GM12878 (cell line): ENCODE measurements around the gene KLF18. TPM values are rescaled to one million over a fixed set of nuclear protein-coding genes. Genes with fewer than 3 reads are reported as not detected.

ENCODE experiments used
- ATAC-seq: fragments of 200-7000 bp; cut with Tn5 transposase; 3 replicates; pipeline ENCODE4 v1.9.1; 2020; ENCODE audit warnings: mild to moderate bottlenecking, moderate library complexity
- BruUV-seq: library from RNA; stranded (reverse); fragments of 400-500 nt; replicated peaks from 2 replicates; lab custom pipeline; 2021; lab: Mats Ljungman, UMichigan
- CTCF ChIA-PET: fragments of 300-600 bp; sonication (Branson Sonifier 250); formaldehyde crosslinking; extraction: SDS; loops from one replicate; lab custom pipeline; 2021; ENCODE audit warnings: inconsistent platforms; lab: Yijun Ruan, JAX
- POLR2A ChIA-PET: fragments of 350-600 bp; formaldehyde crosslinking; extraction: SDS; loops from one replicate; lab custom pipeline; 2021; ENCODE audit warnings: inconsistent platforms; lab: Charles Lee
- RAD21 ChIA-PET: fragments of 300-600 bp; sonication (Branson Sonifier 250); formaldehyde crosslinking; loops from one replicate; lab custom pipeline; 2023; ENCODE audit warnings: antibody characterized with exemption; ENCODE audit not compliant: unreplicated experiment; lab: Charles Lee
- SMC1A ChIA-PET: fragments of 300-600 bp; sonication (Branson Sonifier 250); formaldehyde crosslinking; loops from one replicate; lab custom pipeline; 2023; ENCODE audit not compliant: unreplicated experiment, uncharacterized antibody; lab: Charles Lee
- DNase-seq: peaks from one replicate; pipeline ENCODE4 v3.0.0-alpha.2; 2011; ENCODE audit warnings: low read depth, low spot score
- FAIRE-seq: peaks from 3 replicates; lab custom pipeline; 2011; peaks lifted over from hg19 to GRCh38; lab: Jason Lieb, UNC
- H2AFZ ChIP-seq: 2 replicates; pipeline ENCODE4 v1.6.0; 2011; ENCODE audit warnings: low read depth, low read length, control low read depth; ENCODE audit not compliant: control insufficient read depth
- H3K27ac ChIP-seq: 2 replicates; pipeline ENCODE4 v1.5.1; 2011; ENCODE audit warnings: control low read depth; ENCODE audit not compliant: control insufficient read depth, insufficient read depth
- H3K27me3 ChIP-seq, 2 experiments: replicated peaks in 1 of 2; 2 replicates each; pipeline versions ENCODE4 v1.6.0 to v1.6.1; 2011; ENCODE audit warnings: low read length in 1 of 2; ENCODE audit not compliant: control insufficient read depth in 2 of 2, insufficient read depth in 2 of 2
- H3K36me3 ChIP-seq, 2 experiments: 2 replicates each; pipeline ENCODE4 v1.5.1; 2011; ENCODE audit warnings: low read length in 1 of 2; ENCODE audit not compliant: control insufficient read depth in 2 of 2, insufficient read depth in 2 of 2
- H3K4me1 ChIP-seq: 2 replicates; pipeline ENCODE4 v1.6.1; 2011; ENCODE audit warnings: mild to moderate bottlenecking, low read length, moderate library complexity, mixed read lengths; ENCODE audit not compliant: control insufficient read depth, insufficient read depth
- H3K4me2 ChIP-seq: 2 replicates; pipeline ENCODE4 v1.6.0; 2011; ENCODE audit warnings: control low read depth; ENCODE audit not compliant: control insufficient read depth, insufficient read depth
- H3K4me3 ChIP-seq: fragments of 200-600 bp; sonication (generic); 2 replicates; pipeline ENCODE4 v1.5.1; 2016
- H3K79me2 ChIP-seq: 2 replicates; pipeline ENCODE4 v1.6.0; 2011; ENCODE audit warnings: low read length; ENCODE audit not compliant: control insufficient read depth, insufficient read depth
- H3K9ac ChIP-seq: 2 replicates; pipeline ENCODE4 v1.8.0; 2011; ENCODE audit warnings: low read length, control low read depth, mixed read lengths; ENCODE audit not compliant: control insufficient read depth, insufficient read depth
- H3K9me3 ChIP-seq: replicated peaks from 3 replicates; pipeline ENCODE4 v1.5.1; 2011; ENCODE audit warnings: mild to moderate bottlenecking, low read length; ENCODE audit not compliant: control insufficient read depth, insufficient read depth
- H4K20me1 ChIP-seq: 2 replicates; pipeline ENCODE4 v1.6.0; 2011; ENCODE audit not compliant: control insufficient read depth, insufficient read depth
- CTCF ChIP-seq, 3 experiments: IDR thresholded peaks in 2 of 3; conservative IDR thresholded peaks in 1 of 3; 2 replicates each; pipeline ENCODE4 v1.5.1; 2011; ENCODE audit warnings: low read depth in 3 of 3, low read length in 3 of 3, mild to moderate bottlenecking in 3 of 3, control low read depth in 2 of 3, moderate library complexity in 2 of 3, inconsistent platforms in 1 of 3, mixed read lengths in 1 of 3; ENCODE audit not compliant: control insufficient read depth in 2 of 3, insufficient read depth in 1 of 3; ENCODE audit errors: extremely low read depth in 1 of 3
- FOXM1 ChIP-seq: IDR thresholded peaks from 2 replicates; pipeline ENCODE4 v1.6.1; 2012; ENCODE audit warnings: low read depth, mild to moderate bottlenecking, inconsistent platforms, low read length, moderate library complexity
- GATAD2B ChIP-seq: fragments of 450-650 bp; conservative IDR thresholded peaks from 2 replicates; pipeline ENCODE4 v1.6.1; 2017; ENCODE audit warnings: low read depth, mild to moderate bottlenecking, moderate library complexity
- KDM1A ChIP-seq: fragments of 200-600 bp; sonication (generic); IDR thresholded peaks from 2 replicates; pipeline ENCODE4 v1.6.1; 2016; ENCODE audit warnings: borderline replicate concordance
- MEF2B ChIP-seq: fragments of 450-650 bp; IDR thresholded peaks from 2 replicates; pipeline ENCODE4 v1.6.1; 2018; ENCODE audit warnings: mild to moderate bottlenecking, moderate library complexity; ENCODE audit not compliant: partially characterized antibody, poor library complexity, severe bottlenecking
- MYC ChIP-seq: IDR thresholded peaks from 2 replicates; pipeline ENCODE4 v1.6.1; 2011; ENCODE audit warnings: mild to moderate bottlenecking, low read length, moderate library complexity, inconsistent platforms; ENCODE audit not compliant: insufficient read depth, insufficient replicate concordance, insufficient read length, severe bottlenecking
- WGBS: methylation state at CpG from one replicate; pipeline ENCODE4 v1.1.6; 2016; ENCODE audit warnings: low lambda C conversion rate; ENCODE audit not compliant: insufficient replicate concordance, insufficient coverage; ENCODE audit errors: missing lambda C conversion rate; 5-methylcytosine and 5-hydroxymethylcytosine counted together
- in situ Hi-C: fragments of 300-500 bp; cut with MboI; formaldehyde crosslinking; loops from 9 replicates; pipeline ENCODE4 v1.14.3; 2018; ENCODE audit warnings: mixed read lengths
- intact Hi-C: fragments of 100-400 bp; cut with micrococcal nuclease; formaldehyde crosslinking; loops from one replicate; pipeline ENCODE4 v1.14.2; 2022; ENCODE audit not compliant: unreplicated experiment
- polyA plus RNA-seq, 11 experiments: library from polyadenylated mRNA; depleted of rRNA in 4 of 11; unstranded in 6 of 11; stranded (reverse) in 5 of 11; fragments of >200 nt; fragmentation: Nextera tagmentation in 4 of 11; fragmentation: Illumina TruSeq in 1 of 11; extraction: Ambion mirVana in 4 of 11; extraction: Trizol in 1 of 11; gene quantifications; 1 replicate in 1 of 11; 2 replicates in 10 of 11; pipeline versions ENCODE4 v1.2.1 to v1.2.3, GENCODE V29; 2011 to 2016; ENCODE audit warnings: inconsistent platforms in 2 of 11, missing spikeins in 2 of 11, low read depth in 1 of 11
- total RNA-seq, 4 experiments: library from RNA; depleted of rRNA in 3 of 4; stranded (reverse); fragments of >200 nt in 3 of 4; fragmentation: Illumina TruSeq in 1 of 4; extraction: Trizol in 1 of 4; gene quantifications; 2 replicates each; pipeline versions ENCODE4 v1.2.1 to v1.2.3, GENCODE V29; 2013 to 2021
- TF ChIP-seq, protein P1 (sequence below): fragments of 450-650 bp; IDR thresholded peaks from 2 replicates; pipeline ENCODE4 v1.6.1; 2017; ENCODE audit warnings: mild to moderate bottlenecking, moderate library complexity

KLF18 gene
- total and polyA plus RNA-seq, 10 of the 15 experiments (the other 5 are each of a cell fraction or from before 2014, with no cell fraction given): not detected

GRCh38 chr1:44151808-44152207 lies 10.4 kb upstream of the KLF18 start:
- TF ChIP-seq MYC (no peak), MEF2B (peak; percentile 15)
- in situ Hi-C loops: no loop called here
- H3K9me3 ChIP-seq: no peaks in the 10 kb centered on the region; the same call in 1 of the 3 replicates
- intact Hi-C loops: no loop called here
- ATAC-seq (no peak; the same call in 2 of the 3 replicates), FAIRE-seq (no peak), DNase-seq (no peak)
- 0% methylated on average over 1 of the region's 1 CpG for WGBS
- H3K9ac ChIP-seq: no peak overlapping the region
- BruUV-seq: no TSS peak
- no peaks in the 10 kb centered on the region for H3K79me2 ChIP-seq
- RAD21 ChIA-PET: interaction anchor here (0.7 to 1.9 kb wide), 3 partner anchors 50 to 501 kb away, joined by 3 to 6 read pairs (median 4); partner anchors contain the start of gene DMAP1
- peak overlapping the region; percentile 18; the same call in 1 of the 2 replicates for H2AFZ ChIP-seq
- no peaks in the 10 kb centered on the region for H3K36me3 ChIP-seq
- no peak overlapping the region for H3K4me2 ChIP-seq
- H4K20me1 ChIP-seq: no peaks in the 10 kb centered on the region
- CTCF ChIA-PET: interaction anchor here (0.6 to 1.6 kb wide), 5 partner anchors 12 to 107 kb away, joined by 3 to 6 read pairs (median 4); partner anchors contain the start of gene DMAP1
- no peak overlapping the region for H3K4me3 ChIP-seq
- H3K27ac ChIP-seq: no peak overlapping the region
- POLR2A ChIA-PET: interaction anchor here (0.8 kb wide), 1 partner anchor 64 kb away, joined by 3 read pairs; no protein-coding TSS in a partner anchor
- no peaks in the 10 kb centered on the region for H3K27me3 ChIP-seq
- SMC1A ChIA-PET: interaction anchor here (0.5 to 1.9 kb wide), 4 partner anchors 10 to 61 kb away, joined by 3 to 6 read pairs (median 4); partner anchors contain the start of gene DMAP1
- no peaks in the 10 kb centered on the region for H3K4me1 ChIP-seq

GRCh38 chr1:44151332-44151731 lies 9.9 kb upstream of the KLF18 start:
- no peaks in the 10 kb centered on the region for H3K36me3 ChIP-seq
- H3K4me2 ChIP-seq: no peak overlapping the region
- SMC1A ChIA-PET: interaction anchor here (0.5 to 1.9 kb wide), 5 partner anchors 11 to 430 kb away, joined by 3 to 6 read pairs (median 4); partner anchors contain the start of gene DMAP1
- DNase-seq: peak; percentile 48
- no peak overlapping the region for H3K4me3 ChIP-seq
- POLR2A ChIA-PET: interaction anchor here (0.7 to 0.9 kb wide), 3 partner anchors 62 to 479 kb away, joined by 3 read pairs; no protein-coding TSS in a partner anchor
- FAIRE-seq: no peak
- no TSS peak for BruUV-seq
- H3K4me1 ChIP-seq: no peaks in the 10 kb centered on the region
- in situ Hi-C loops (no loop called here), intact Hi-C loops (no loop called here)
- RAD21 ChIA-PET: interaction anchor here (0.7 to 1.9 kb wide), 3 partner anchors 49 to 502 kb away, joined by 3 to 6 read pairs (median 4); partner anchors contain the start of gene DMAP1
- H3K27me3 ChIP-seq: no peaks in the 10 kb centered on the region
- H4K20me1 ChIP-seq: no peaks in the 10 kb centered on the region
- 0 out of 2 replicates have a peak overlapping the region, but pooled peaks have one; percentile 6 for H3K27ac ChIP-seq
- H3K9me3 ChIP-seq: no peaks in the 10 kb centered on the region; the same call in 1 of the 3 replicates
- WGBS: 1% methylated on average over 6 of the region's 6 CpGs
- no peaks in the 10 kb centered on the region for H3K79me2 ChIP-seq
- ATAC-seq: peak; percentile 87
- CTCF ChIA-PET: interaction anchor here (1.1 to 1.6 kb wide), 2 partner anchors 12 to 103 kb away, joined by 3 to 6 read pairs; no protein-coding TSS in a partner anchor
- no peak overlapping the region for H3K9ac ChIP-seq
- no peak overlapping the region; the same call in none of the 2 replicates for H2AFZ ChIP-seq
- TF ChIP-seq FOXM1: no peak; the same call in 1 of the 2 replicates
- TF ChIP-seq CTCF (IDR thresholded peaks at IDR 0.05 in 2 of 3, conservative IDR thresholded peaks at IDR 0.05 in 1 of 3; ENCODE audit: control insufficient read depth in 2 of 3, extremely low read depth in 1 of 3, insufficient read depth in 1 of 3, low read depth in 3 of 3, low read length in 3 of 3): no peak
- TF ChIP-seq KDM1A: no peak
- TF ChIP-seq, protein P1, sequence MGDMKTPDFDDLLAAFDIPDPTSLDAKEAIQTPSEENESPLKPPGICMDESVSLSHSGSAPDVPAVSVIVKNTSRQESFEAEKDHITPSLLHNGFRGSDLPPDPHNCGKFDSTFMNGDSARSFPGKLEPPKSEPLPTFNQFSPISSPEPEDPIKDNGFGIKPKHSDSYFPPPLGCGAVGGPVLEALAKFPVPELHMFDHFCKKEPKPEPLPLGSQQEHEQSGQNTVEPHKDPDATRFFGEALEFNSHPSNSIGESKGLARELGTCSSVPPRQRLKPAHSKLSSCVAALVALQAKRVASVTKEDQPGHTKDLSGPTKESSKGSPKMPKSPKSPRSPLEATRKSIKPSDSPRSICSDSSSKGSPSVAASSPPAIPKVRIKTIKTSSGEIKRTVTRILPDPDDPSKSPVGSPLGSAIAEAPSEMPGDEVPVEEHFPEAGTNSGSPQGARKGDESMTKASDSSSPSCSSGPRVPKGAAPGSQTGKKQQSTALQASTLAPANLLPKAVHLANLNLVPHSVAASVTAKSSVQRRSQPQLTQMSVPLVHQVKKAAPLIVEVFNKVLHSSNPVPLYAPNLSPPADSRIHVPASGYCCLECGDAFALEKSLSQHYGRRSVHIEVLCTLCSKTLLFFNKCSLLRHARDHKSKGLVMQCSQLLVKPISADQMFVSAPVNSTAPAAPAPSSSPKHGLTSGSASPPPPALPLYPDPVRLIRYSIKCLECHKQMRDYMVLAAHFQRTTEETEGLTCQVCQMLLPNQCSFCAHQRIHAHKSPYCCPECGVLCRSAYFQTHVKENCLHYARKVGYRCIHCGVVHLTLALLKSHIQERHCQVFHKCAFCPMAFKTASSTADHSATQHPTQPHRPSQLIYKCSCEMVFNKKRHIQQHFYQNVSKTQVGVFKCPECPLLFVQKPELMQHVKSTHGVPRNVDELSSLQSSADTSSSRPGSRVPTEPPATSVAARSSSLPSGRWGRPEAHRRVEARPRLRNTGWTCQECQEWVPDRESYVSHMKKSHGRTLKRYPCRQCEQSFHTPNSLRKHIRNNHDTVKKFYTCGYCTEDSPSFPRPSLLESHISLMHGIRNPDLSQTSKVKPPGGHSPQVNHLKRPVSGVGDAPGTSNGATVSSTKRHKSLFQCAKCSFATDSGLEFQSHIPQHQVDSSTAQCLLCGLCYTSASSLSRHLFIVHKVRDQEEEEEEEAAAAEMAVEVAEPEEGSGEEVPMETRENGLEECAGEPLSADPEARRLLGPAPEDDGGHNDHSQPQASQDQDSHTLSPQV: no peak
- 0 out of 2 replicates have a peak, but pooled peaks have one; percentile 25 for TF ChIP-seq GATAD2B
